Psoas muscle (tissue), 8 donors: ENCODE measurements around the gene GNG3. TPM values are rescaled to one million over a fixed set of nuclear protein-coding genes. Genes with fewer than 3 reads are reported as not detected.
"Not testable (repeated sequence)": the region's sequence is repeated elsewhere in the genome, so short reads cannot be mapped to it uniquely, and the experiment has no call there.

Experiments
- ATAC-seq, 4 donors: fragments of 200-7000 bp; cut with Tn5 transposase; one replicate each; pipeline ENCODE4 v1.9.1; 2020; ENCODE audit warnings: moderate library complexity in 3 of 4, mild to moderate bottlenecking in 2 of 4
- DNase-seq, 2 donors: peaks; one replicate each; pipeline ENCODE4 v3.0.0-alpha.2; 2020
- H3K27ac ChIP-seq: fragments of 200-600 bp; one replicate; pipeline ENCODE4 v1.8.0; 2022
- H3K27me3 ChIP-seq, 3 donors: fragments of 200-600 bp in 1 of 3; one replicate each; pipeline versions ENCODE4 v1.6.1 to v1.8.0; 2013 to 2022; ENCODE audit warnings: low read length in 2 of 3, mild to moderate bottlenecking in 2 of 3, moderate library complexity in 1 of 3; ENCODE audit not compliant: insufficient read depth in 3 of 3
- H3K36me3 ChIP-seq, 2 donors: fragments of 200-600 bp in 1 of 2; one replicate each; pipeline versions ENCODE4 v1.6.1 to v1.8.0; 2013 to 2022; ENCODE audit warnings: low read depth in 1 of 2, mild to moderate bottlenecking in 1 of 2, moderate library complexity in 1 of 2; ENCODE audit not compliant: insufficient read depth in 1 of 2
- H3K4me1 ChIP-seq: fragments of 200-600 bp; one replicate; pipeline ENCODE4 v1.8.0; 2022
- H3K4me3 ChIP-seq: fragments of 200-600 bp; one replicate; pipeline ENCODE4 v1.8.0; 2022; ENCODE audit warnings: mild to moderate bottlenecking
- H3K9me3 ChIP-seq: fragments of 200-600 bp; one replicate; pipeline ENCODE4 v1.8.0; 2022
- CTCF ChIP-seq: fragments of 200-600 bp; IDR thresholded peaks from one replicate; pipeline ENCODE4 v1.8.0; 2022; ENCODE audit warnings: antibody characterized with exemption
- WGBS, 3 donors: extraction: QIAGEN DNeasy Blood & Tissue Kit; methylation state at CpG; one replicate each; pipeline versions ENCODE4 v1.1.6 to v1.1.7; 2013; 5-methylcytosine and 5-hydroxymethylcytosine counted together
- intact Hi-C, 2 donors: fragments of 100-400 bp; cut with DNase I; formaldehyde crosslinking; loops; one replicate each; pipeline versions ENCODE4 v1.11.0 to v1.14.2; 2022
- polyA plus RNA-seq, 3 donors: library from polyadenylated mRNA; stranded (reverse); fragments of 200-250 nt; gene quantifications; one replicate each; pipeline ENCODE4 v1.2.3, GENCODE V29; 2013
- total RNA-seq, 4 donors: library from RNA; stranded (reverse); fragmentation: NEBNext Ultra II Directional in 2 of 4; extraction: Animal tissue kit (Norgen Biotek cat#: 25700) in 2 of 4; gene quantifications; one replicate each; pipeline versions ENCODE4 v1.2.1 to v1.2.4, GENCODE V29; 2021 to 2023
- donor health status: healthy with polysubstance abuse.
- donor health status: DM: no; HTN: no; CAD: no; lungs with moderate emphysema.
- donor health status: Bipolar disorder and iron deficiency.
- donor health status: healthy.
- donor health status: DM: yes; HTN: yes; CAD: no.
- donor health status: DM: no; HTN: no; CAD: no.
- donor health status: DM: no; HTN: no; CAD: no.
- donor health status: DM: yes; HTN: yes; CAD: no.

GNG3 gene
- total and polyA plus RNA-seq, 7 donors: 0.10 to 0.39 TPM; not detected in 5

- no peaks in the 10 kb centered on the region for H3K9me3 ChIP-seq
- H3K27ac ChIP-seq: peak overlapping the region; percentile 79
- peak; percentile 87 for TF ChIP-seq CTCF
- H3K4me3 ChIP-seq: no peak overlapping the region
- no peaks in the 10 kb centered on the region for H3K27me3 ChIP-seq
- H3K4me1 ChIP-seq: peaks cover 10% of the 10 kb centered on the region
- ATAC-seq: peak; percentile 95 to 97 (median 96)
- WGBS, 3 donors: 28 to 35% (median 30%) methylated on average over 14 of the region's 14 CpGs
- H3K36me3 ChIP-seq: peaks cover 0 to 45% of the 10 kb centered on the region in 2 donors
- intact Hi-C loops: loop anchor here (2.0 to 10.0 kb wide), 4 partner anchors 14 to 300 kb away; partner anchors contain the start of gene TUT1 (in 1 of the 2)
- DNase-seq: peak; percentile 86 to 93
Observed at GRCh38 chr11:62694455-62695167, 12.9 kb upstream of the GNG3 start.

- no peak for ATAC-seq
- peaks cover 22% of the 10 kb centered on the region for H3K4me1 ChIP-seq
- no peaks in the 10 kb centered on the region for H3K27me3 ChIP-seq
- no peak overlapping the region for H3K4me3 ChIP-seq
- intact Hi-C loops: no loop called here
- no peak for TF ChIP-seq CTCF
- DNase-seq: no peak
- H3K27ac ChIP-seq: no peak overlapping the region
- H3K9me3 ChIP-seq: no peaks in the 10 kb centered on the region
- peaks cover 0 to 32% of the 10 kb centered on the region in 2 donors for H3K36me3 ChIP-seq
- 91 to 94% (median 94%) methylated on average over 8 to 11 of the region's 11 CpGs for WGBS, 3 donors
Observed at GRCh38 chr11:62702246-62702645, 5.2 kb upstream of the GNG3 start.

- DNase-seq, H3K4me3 ChIP-seq, H3K27me3 ChIP-seq, H3K27ac ChIP-seq, intact Hi-C loops, H3K9me3 ChIP-seq, ATAC-seq: not testable (repeated sequence)
- WGBS, 3 donors: 82 to 94% (median 93%) methylated on average over 4 of the region's 4 CpGs
- peaks cover 38% of the 10 kb centered on the region for H3K4me1 ChIP-seq
- H3K36me3 ChIP-seq: peaks cover 0 to 32% of the 10 kb centered on the region in 2 donors
Observed at GRCh38 chr11:62703921-62704320, 3.6 kb upstream of the GNG3 start.

- no peaks in the 10 kb centered on the region for H3K27me3 ChIP-seq
- peaks cover 0 to 30% of the 10 kb centered on the region in 2 donors for H3K36me3 ChIP-seq
- no peak for TF ChIP-seq CTCF
- peak overlapping the region; percentile 83 for H3K27ac ChIP-seq
- no peaks in the 10 kb centered on the region for H3K9me3 ChIP-seq
- ATAC-seq (no peak), DNase-seq (no peak)
- 26 to 39% (median 33%) methylated on average over 7 of the region's 7 CpGs for WGBS, 3 donors
- peaks cover 44% of the 10 kb centered on the region for H3K4me1 ChIP-seq
- peak overlapping the region; percentile 85 for H3K4me3 ChIP-seq
- intact Hi-C loops: no loop called here
Observed at GRCh38 chr11:62705413-62705812, 2.1 kb upstream of the GNG3 start.

- ATAC-seq: peak; percentile 85 to 90 (median 88)
- TF ChIP-seq CTCF: no peak
- Histone ChIP-seq H3K9me3 (no peaks in the 10 kb centered on the region), H3K4me3 (peak overlapping the region; percentile 85), H3K27ac (peak overlapping the region; percentile 83), H3K27me3 (no peaks in the 10 kb centered on the region), H3K4me1 (peaks cover 47% of the 10 kb centered on the region), H3K36me3 (peaks cover 0 to 30% of the 10 kb centered on the region in 2 donors)
- 3 to 6% (median 5%) methylated on average over 41 to 73 of the region's 73 CpGs for WGBS, 3 donors
- intact Hi-C loops: no loop called here
- peak; percentile 96 to 98 for DNase-seq
Observed at GRCh38 chr11:62705880-62706849, 1.3 kb upstream of the GNG3 start.
